ENCODE measurements around the gene UBR2. TPM values are rescaled to one million over a fixed set of nuclear protein-coding genes. Genes with fewer than 3 reads are reported as not detected.
"Not testable (repeated sequence)": the region's sequence is repeated elsewhere in the genome, so short reads cannot be mapped to it uniquely, and the experiment has no call there.

The UBR2 gene
- total and polyA plus RNA-seq, 2 donors from 2014 or later: 7.6 to 35.2 TPM

DNA sequence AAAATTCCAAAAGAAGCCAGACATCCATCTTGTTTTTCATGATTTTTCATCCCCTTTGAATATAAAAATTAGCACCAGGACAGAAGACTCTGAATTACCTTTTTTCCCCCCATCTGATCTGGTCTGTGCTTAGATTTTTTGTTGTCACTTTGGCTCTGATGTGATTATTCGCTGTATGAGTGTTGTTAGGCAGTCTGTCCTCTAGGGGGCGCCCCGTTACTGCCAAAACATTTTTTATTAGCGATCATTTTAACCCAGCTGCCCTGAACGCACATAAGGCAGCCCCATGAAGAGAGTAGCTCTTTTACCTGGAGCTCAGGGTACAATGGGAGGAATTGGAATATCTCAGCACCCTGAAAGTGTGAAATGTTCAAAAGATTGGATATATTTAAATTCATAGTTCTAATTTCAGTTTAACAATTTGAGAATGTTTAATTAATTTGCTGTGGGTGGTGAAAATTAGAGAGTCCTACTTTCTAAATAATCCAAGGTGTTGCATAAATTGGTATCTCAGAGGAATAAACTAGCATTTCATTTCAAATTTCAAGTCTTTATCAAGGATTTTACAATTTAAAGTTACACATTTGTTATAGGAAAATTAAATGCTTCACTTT is 97.8 kb downstream of the UBR2 start:
- Histone ChIP-seq H3K4me3 (ENCODE audit: low read length in 3 of 3) (no peak overlapping the region), H3K27me3 (ENCODE audit: control insufficient read depth, insufficient read depth, low read length) (no peaks in the 10 kb centered on the region), H3K27ac (ENCODE audit: low read depth in 2 of 2, low read length in 2 of 2) (no peak overlapping the region), H3K4me1 (ENCODE audit: control insufficient read depth in 2 of 3, insufficient read depth in 2 of 3, low read depth in 1 of 3, low read length in 3 of 3) (no peaks in the 10 kb centered on the region), H3K9ac (ENCODE audit: low read length in 3 of 3) (no peak overlapping the region), H3K36me3 (ENCODE audit: control insufficient read depth in 2 of 3, insufficient read depth in 3 of 3, low read length in 3 of 3) (peaks cover 11 to 56% (median 27%) of the 10 kb centered on the region in 3 donors), H3K9me3 (ENCODE audit: control insufficient read depth in 2 of 3, insufficient read depth in 1 of 3, low read length in 3 of 3) (no peaks in the 10 kb centered on the region)
- peak; percentile 76 for FAIRE-seq
- TF ChIP-seq, protein P1, sequence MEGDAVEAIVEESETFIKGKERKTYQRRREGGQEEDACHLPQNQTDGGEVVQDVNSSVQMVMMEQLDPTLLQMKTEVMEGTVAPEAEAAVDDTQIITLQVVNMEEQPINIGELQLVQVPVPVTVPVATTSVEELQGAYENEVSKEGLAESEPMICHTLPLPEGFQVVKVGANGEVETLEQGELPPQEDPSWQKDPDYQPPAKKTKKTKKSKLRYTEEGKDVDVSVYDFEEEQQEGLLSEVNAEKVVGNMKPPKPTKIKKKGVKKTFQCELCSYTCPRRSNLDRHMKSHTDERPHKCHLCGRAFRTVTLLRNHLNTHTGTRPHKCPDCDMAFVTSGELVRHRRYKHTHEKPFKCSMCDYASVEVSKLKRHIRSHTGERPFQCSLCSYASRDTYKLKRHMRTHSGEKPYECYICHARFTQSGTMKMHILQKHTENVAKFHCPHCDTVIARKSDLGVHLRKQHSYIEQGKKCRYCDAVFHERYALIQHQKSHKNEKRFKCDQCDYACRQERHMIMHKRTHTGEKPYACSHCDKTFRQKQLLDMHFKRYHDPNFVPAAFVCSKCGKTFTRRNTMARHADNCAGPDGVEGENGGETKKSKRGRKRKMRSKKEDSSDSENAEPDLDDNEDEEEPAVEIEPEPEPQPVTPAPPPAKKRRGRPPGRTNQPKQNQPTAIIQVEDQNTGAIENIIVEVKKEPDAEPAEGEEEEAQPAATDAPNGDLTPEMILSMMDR (IDR thresholded peaks at IDR 0.05; ENCODE audit: borderline replicate concordance, extremely low read depth, insufficient read depth): peak; percentile 95
- peak; percentile 80 to 90 (median 82) for DNase-seq
- intact Hi-C loops (cut with DNase I): loop anchor here (5.0 to 10.0 kb wide), 2 partner anchors 63 to 216 kb away; partner anchors contain the start of genes PRPH2 and RPL7L1

DNA sequence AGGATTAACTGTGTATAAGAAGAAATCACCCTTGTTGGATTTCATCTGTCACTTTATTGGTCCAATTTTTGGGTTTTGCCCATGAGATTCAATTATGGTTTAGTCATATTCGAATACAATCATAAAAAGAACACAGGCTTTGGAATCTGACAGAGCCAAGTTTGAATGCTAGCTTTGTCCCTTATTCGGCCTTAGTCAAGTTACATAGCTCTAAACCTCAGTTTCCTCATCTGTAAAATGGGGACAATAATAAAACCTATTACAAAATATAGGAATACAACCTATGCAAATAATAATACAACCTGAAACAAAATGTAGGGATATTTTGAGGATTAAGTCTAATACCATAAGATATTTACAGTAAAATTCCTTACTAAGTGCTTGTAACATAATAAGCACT is 100.9 kb downstream of the UBR2 start:
- TF ChIP-seq, protein P1 (IDR thresholded peaks at IDR 0.05; ENCODE audit: borderline replicate concordance, extremely low read depth, insufficient read depth): no peak
- intact Hi-C loops (cut with DNase I): loop anchor here (5.0 to 10.0 kb wide), 2 partner anchors 60 to 213 kb away; partner anchors contain the start of genes PRPH2 and RPL7L1
- no peak for FAIRE-seq
- no peak overlapping the region for H3K4me3 ChIP-seq (ENCODE audit: low read length in 3 of 3)
- H3K4me1 ChIP-seq (ENCODE audit: control insufficient read depth in 2 of 3, insufficient read depth in 2 of 3, low read depth in 1 of 3, low read length in 3 of 3): no peaks in the 10 kb centered on the region
- DNase-seq: no peak
- H3K27me3 ChIP-seq (ENCODE audit: control insufficient read depth, insufficient read depth, low read length): no peaks in the 10 kb centered on the region
- no peaks in the 10 kb centered on the region for H3K9me3 ChIP-seq (ENCODE audit: control insufficient read depth in 2 of 3, insufficient read depth in 1 of 3, low read length in 3 of 3)
- no peak overlapping the region for H3K9ac ChIP-seq (ENCODE audit: low read length in 3 of 3)
- H3K36me3 ChIP-seq (ENCODE audit: control insufficient read depth in 2 of 3, insufficient read depth in 3 of 3, low read length in 3 of 3): peaks cover 13 to 47% (median 23%) of the 10 kb centered on the region in 3 donors
- no peak overlapping the region for H3K27ac ChIP-seq (ENCODE audit: low read depth in 2 of 2, low read length in 2 of 2)

DNA sequence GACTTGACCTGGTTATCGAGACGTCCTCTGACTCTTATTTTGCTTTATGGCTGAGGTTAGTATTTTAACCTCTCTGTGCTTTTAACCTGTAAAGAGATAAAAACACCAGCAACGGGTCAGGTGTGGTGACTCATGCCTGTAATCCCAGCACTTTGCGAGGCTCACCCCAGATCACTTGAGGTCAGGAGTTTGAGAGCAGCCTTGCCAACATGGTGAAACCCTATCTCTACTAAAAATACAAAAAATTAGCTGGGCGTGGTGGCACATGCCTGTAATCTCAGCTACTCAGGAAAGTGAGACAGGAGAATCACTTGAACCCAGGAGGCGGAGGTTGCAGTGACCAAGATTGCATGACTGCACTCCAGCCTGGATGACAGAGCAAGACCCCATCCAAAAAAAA is 110.5 kb downstream of the UBR2 start:
- FAIRE-seq; H3K9ac ChIP-seq (ENCODE audit: low read length in 3 of 3); H3K4me1 ChIP-seq (ENCODE audit: control insufficient read depth in 2 of 3, insufficient read depth in 2 of 3, low read depth in 1 of 3, low read length in 3 of 3); H3K9me3 ChIP-seq (ENCODE audit: control insufficient read depth in 2 of 3, insufficient read depth in 1 of 3, low read length in 3 of 3); DNase-seq; H3K27ac ChIP-seq (ENCODE audit: low read depth in 2 of 2, low read length in 2 of 2); intact Hi-C loops (cut with DNase I); H3K4me3 ChIP-seq (ENCODE audit: low read length in 3 of 3); H3K27me3 ChIP-seq (ENCODE audit: control insufficient read depth, insufficient read depth, low read length): not testable (repeated sequence)
- peaks cover 23 to 84% (median 49%) of the 10 kb centered on the region in 3 donors for H3K36me3 ChIP-seq (ENCODE audit: control insufficient read depth in 2 of 3, insufficient read depth in 3 of 3, low read length in 3 of 3)

DNA sequence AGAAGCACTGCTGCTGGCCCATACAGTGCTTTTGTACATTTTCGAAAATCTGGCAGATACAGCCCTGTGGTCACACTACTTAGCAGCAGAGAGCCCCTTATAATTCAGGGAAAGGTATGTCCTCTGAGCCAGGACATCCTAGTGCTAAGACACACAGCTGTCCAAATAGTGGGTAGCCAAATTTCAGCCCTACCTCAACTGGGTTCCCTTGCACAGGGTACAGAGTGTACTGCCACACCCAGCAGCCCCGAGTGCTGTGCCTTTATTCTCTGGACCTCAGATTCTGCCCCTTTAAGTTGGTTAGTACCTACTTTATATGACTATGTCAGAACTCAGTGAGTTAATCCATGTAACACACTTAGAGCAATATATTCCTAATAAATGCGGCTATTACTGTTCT is 111.0 kb downstream of the UBR2 start:
- no peak overlapping the region for H3K9ac ChIP-seq (ENCODE audit: low read length in 3 of 3)
- FAIRE-seq (no peak), DNase-seq (no peak)
- H3K27ac ChIP-seq (ENCODE audit: low read depth in 2 of 2, low read length in 2 of 2): no peak overlapping the region
- intact Hi-C loops (cut with DNase I): no loop called here
- no peaks in the 10 kb centered on the region for H3K9me3 ChIP-seq (ENCODE audit: control insufficient read depth in 2 of 3, insufficient read depth in 1 of 3, low read length in 3 of 3)
- peaks cover 20 to 83% (median 50%) of the 10 kb centered on the region in 3 donors for H3K36me3 ChIP-seq (ENCODE audit: control insufficient read depth in 2 of 3, insufficient read depth in 3 of 3, low read length in 3 of 3)
- H3K27me3 ChIP-seq (ENCODE audit: control insufficient read depth, insufficient read depth, low read length): no peaks in the 10 kb centered on the region
- no peak overlapping the region for H3K4me3 ChIP-seq (ENCODE audit: low read length in 3 of 3)
- TF ChIP-seq, protein P1 (IDR thresholded peaks at IDR 0.05; ENCODE audit: borderline replicate concordance, extremely low read depth, insufficient read depth): no peak
- no peaks in the 10 kb centered on the region for H3K4me1 ChIP-seq (ENCODE audit: control insufficient read depth in 2 of 3, insufficient read depth in 2 of 3, low read depth in 1 of 3, low read length in 3 of 3)

All from kidney (tissue), 14 donors.